HepG2 (cell line): ENCODE data around the gene IL4I1. TPM values are rescaled to one million over a fixed set of nuclear protein-coding genes. Genes with fewer than 3 reads are reported as not detected.

Experiments
- ARNT2 ChIP-seq: sonication (generic); formaldehyde crosslinking; IDR thresholded peaks from 2 replicates; pipeline ENCODE4 v1.8.0; 2022; ENCODE audit warnings: mild to moderate bottlenecking, low read depth, missing genetic modification reagents, moderate library complexity
- CBFB ChIP-seq: sonication (generic); formaldehyde crosslinking; IDR thresholded peaks from 2 replicates; pipeline ENCODE4 v1.4.0; 2020; ENCODE audit warnings: missing genetic modification reagents
- CEBPB ChIP-seq: IDR thresholded peaks from 2 replicates; pipeline ENCODE4 v1.6.1; 2011; ENCODE audit warnings: low read depth, low read length, improper control_type of control experiment, borderline replicate concordance
- KDM2A ChIP-seq: sonication (generic); formaldehyde crosslinking; IDR thresholded peaks from 2 replicates; pipeline ENCODE4 v1.4.0; 2020; ENCODE audit warnings: low read depth, missing genetic modification reagents, borderline replicate concordance
- POLR2AphosphoS2 ChIP-seq: IDR thresholded peaks from 2 replicates; pipeline ENCODE4 v1.6.1; 2011; ENCODE audit warnings: low read depth, low read length, improper control_type of control experiment
- RBFOX2 ChIP-seq: fragments of 200-400 bp; formaldehyde crosslinking; IDR thresholded peaks from 2 replicates; pipeline ENCODE4 v1.6.1; 2017; ENCODE audit warnings: low read depth, mild to moderate bottlenecking, low read length
- REL ChIP-seq: sonication (generic); formaldehyde crosslinking; conservative IDR thresholded peaks from 2 replicates; pipeline ENCODE4 v1.8.0; 2022; ENCODE audit warnings: mild to moderate bottlenecking, missing genetic modification reagents, moderate library complexity
- SP1 ChIP-seq, 2 experiments: fragments of 450-650 bp in 1 of 2; sonication (generic) in 1 of 2; formaldehyde crosslinking in 1 of 2; IDR thresholded peaks; 2 replicates each; pipeline versions ENCODE4 v1.4.0 to v1.6.1; 2016 to 2020; ENCODE audit warnings: missing genetic modification reagents in 1 of 2
- ZNF12 ChIP-seq: sonication (generic); formaldehyde crosslinking; IDR thresholded peaks from 2 replicates; pipeline ENCODE4 v1.5.0; 2020; ENCODE audit warnings: missing genetic modification reagents
- ZNF235 ChIP-seq: sonication (generic); formaldehyde crosslinking; IDR thresholded peaks from 2 replicates; pipeline ENCODE4 v1.8.1; 2023; ENCODE audit warnings: mild to moderate bottlenecking, missing genetic modification reagents, borderline replicate concordance
- ZNF430 ChIP-seq: sonication (generic); formaldehyde crosslinking; IDR thresholded peaks from 2 replicates; pipeline ENCODE4 v1.9.0; 2021; ENCODE audit warnings: mild to moderate bottlenecking, missing genetic modification reagents
- ZNF446 ChIP-seq: sonication (generic); formaldehyde crosslinking; IDR thresholded peaks from 2 replicates; pipeline ENCODE4 v1.5.0; 2020; ENCODE audit warnings: mild to moderate bottlenecking, missing genetic modification reagents
- ZNF484 ChIP-seq: sonication (generic); formaldehyde crosslinking; IDR thresholded peaks from 2 replicates; pipeline ENCODE4 v1.5.1; 2020; ENCODE audit warnings: mild to moderate bottlenecking, low read depth, missing genetic modification reagents, borderline replicate concordance
- ZNF564 ChIP-seq: sonication (generic); formaldehyde crosslinking; IDR thresholded peaks from 2 replicates; pipeline ENCODE4 v1.8.1; 2023; ENCODE audit warnings: mild to moderate bottlenecking, missing genetic modification reagents
- ZNF841 ChIP-seq: sonication (generic); formaldehyde crosslinking; IDR thresholded peaks from 2 replicates; pipeline ENCODE4 v1.8.1; 2023; ENCODE audit warnings: missing genetic modification reagents, borderline replicate concordance
- ZSCAN31 ChIP-seq: sonication (generic); formaldehyde crosslinking; IDR thresholded peaks from 2 replicates; pipeline ENCODE4 v1.5.0; 2020; ENCODE audit warnings: low read depth, mild to moderate bottlenecking, missing genetic modification reagents
- polyA plus RNA-seq, 8 experiments: library from polyadenylated mRNA; depleted of rRNA in 3 of 8; stranded (reverse) in 7 of 8; unstranded in 1 of 8; fragments of >200 nt; fragmentation: Illumina TruSeq in 4 of 8; extraction: Trizol in 4 of 8; gene quantifications; 2 replicates each; pipeline versions ENCODE4 v1.2.1 to v1.2.3, GENCODE V29; 2011 to 2016; ENCODE audit warnings: low read depth in 4 of 8, missing spikeins in 1 of 8, mixed read lengths in 1 of 8; ENCODE audit not compliant: insufficient read depth in 1 of 8
- total RNA-seq, 5 experiments: library from RNA; depleted of rRNA; stranded (reverse); fragments of >200 nt; fragmentation: Illumina TruSeq; extraction: Trizol; gene quantifications; 2 replicates each; pipeline ENCODE4 v1.2.3, GENCODE V29; 2016; ENCODE audit warnings: low read depth in 1 of 5
- TF ChIP-seq, protein P1 (sequence below): sonication (generic); formaldehyde crosslinking; IDR thresholded peaks from 2 replicates; pipeline ENCODE4 v1.8.0; 2022; ENCODE audit warnings: mild to moderate bottlenecking, missing genetic modification reagents; ENCODE audit not compliant: insufficient replicate concordance
- TF ChIP-seq, protein P2 (sequence below), 2 experiments: fragments of 450-650 bp in 1 of 2; sonication (generic) in 1 of 2; formaldehyde crosslinking in 1 of 2; IDR thresholded peaks; 2 replicates each; pipeline versions ENCODE4 v1.6.1 to v1.8.0; 2016 to 2022; ENCODE audit warnings: antibody characterized with exemption in 1 of 2, mild to moderate bottlenecking in 1 of 2, missing genetic modification reagents in 1 of 2
- TF ChIP-seq, protein P3 (sequence below): sonication (generic); formaldehyde crosslinking; IDR thresholded peaks from 2 replicates; pipeline ENCODE4 v1.8.1; 2023; ENCODE audit warnings: missing genetic modification reagents, mild to moderate bottlenecking, borderline replicate concordance

The IL4I1 gene
- total and polyA plus RNA-seq, 2 of the 13 experiments (the other 11 are each of a cell fraction or from before 2014, with no cell fraction given): not detected

DNA sequence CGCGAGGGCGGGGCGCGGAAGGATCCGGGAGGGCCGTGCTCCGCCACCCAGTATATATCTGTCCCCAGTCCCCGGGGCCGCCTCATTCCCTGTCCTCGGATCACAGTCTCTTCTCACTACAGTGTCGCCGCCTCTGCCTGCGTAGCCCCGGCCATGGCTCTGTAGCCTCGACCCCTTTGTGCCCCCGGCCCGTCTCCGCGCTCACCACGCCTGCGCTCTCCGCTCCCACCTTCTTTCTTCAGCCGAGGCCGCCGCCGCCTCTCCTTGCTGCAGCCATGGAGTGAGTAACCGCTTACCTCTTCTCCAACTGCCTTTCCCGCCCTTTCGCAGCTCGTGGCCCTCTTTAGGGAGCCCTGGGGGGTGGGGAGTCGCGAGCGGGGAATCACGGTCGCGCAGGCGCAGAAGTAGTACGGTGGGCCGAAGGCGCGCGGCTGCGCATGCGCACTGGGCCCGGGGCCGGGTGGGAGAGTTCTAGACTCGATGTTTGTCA is 32.5 kb upstream of the IL4I1 start, which contains the start of the genes ATF5 and NUP62 (continued):
- TF ChIP-seq, protein P1, sequence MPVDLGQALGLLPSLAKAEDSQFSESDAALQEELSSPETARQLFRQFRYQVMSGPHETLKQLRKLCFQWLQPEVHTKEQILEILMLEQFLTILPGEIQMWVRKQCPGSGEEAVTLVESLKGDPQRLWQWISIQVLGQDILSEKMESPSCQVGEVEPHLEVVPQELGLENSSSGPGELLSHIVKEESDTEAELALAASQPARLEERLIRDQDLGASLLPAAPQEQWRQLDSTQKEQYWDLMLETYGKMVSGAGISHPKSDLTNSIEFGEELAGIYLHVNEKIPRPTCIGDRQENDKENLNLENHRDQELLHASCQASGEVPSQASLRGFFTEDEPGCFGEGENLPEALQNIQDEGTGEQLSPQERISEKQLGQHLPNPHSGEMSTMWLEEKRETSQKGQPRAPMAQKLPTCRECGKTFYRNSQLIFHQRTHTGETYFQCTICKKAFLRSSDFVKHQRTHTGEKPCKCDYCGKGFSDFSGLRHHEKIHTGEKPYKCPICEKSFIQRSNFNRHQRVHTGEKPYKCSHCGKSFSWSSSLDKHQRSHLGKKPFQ (CRISPR knock-in tag): peak; percentile 79
- TF ChIP-seq REL (CRISPR knock-in tag) (peak; percentile 70), ZNF484 (CRISPR knock-in tag) (0 out of 2 replicates have a peak, but pooled peaks have one; percentile 86), ZNF12 (CRISPR knock-in tag) (0 out of 2 replicates have a peak, but pooled peaks have one; percentile 43), ZNF430 (peak; percentile 82; the same call in 1 of the 2 replicates), ZNF841 (0 out of 2 replicates have a peak, but pooled peaks have one; percentile 11), CBFB (CRISPR knock-in tag) (peak; percentile 51; the same call in 1 of the 2 replicates), RBFOX2 (peak; percentile 97), ZNF235 (CRISPR knock-in tag) (peak; percentile 97; the same call in 1 of the 2 replicates), CEBPB (no peak), ARNT2 (CRISPR knock-in tag) (peak; percentile 76; the same call in 1 of the 2 replicates), ZSCAN31 (no peak), POLR2AphosphoS2 (no peak), ZNF564 (CRISPR knock-in tag) (peak; percentile 97), ZNF446 (CRISPR knock-in tag) (peak; percentile 95), KDM2A (CRISPR knock-in tag) (peak; percentile 84; the same call in 1 of the 2 replicates), SP1 (IDR thresholded peaks at IDR 0.05) (no peak), SP1 (CRISPR knock-in tag; IDR thresholded peaks at IDR 0.05) (peak; percentile 44)
- TF ChIP-seq, protein P2, sequence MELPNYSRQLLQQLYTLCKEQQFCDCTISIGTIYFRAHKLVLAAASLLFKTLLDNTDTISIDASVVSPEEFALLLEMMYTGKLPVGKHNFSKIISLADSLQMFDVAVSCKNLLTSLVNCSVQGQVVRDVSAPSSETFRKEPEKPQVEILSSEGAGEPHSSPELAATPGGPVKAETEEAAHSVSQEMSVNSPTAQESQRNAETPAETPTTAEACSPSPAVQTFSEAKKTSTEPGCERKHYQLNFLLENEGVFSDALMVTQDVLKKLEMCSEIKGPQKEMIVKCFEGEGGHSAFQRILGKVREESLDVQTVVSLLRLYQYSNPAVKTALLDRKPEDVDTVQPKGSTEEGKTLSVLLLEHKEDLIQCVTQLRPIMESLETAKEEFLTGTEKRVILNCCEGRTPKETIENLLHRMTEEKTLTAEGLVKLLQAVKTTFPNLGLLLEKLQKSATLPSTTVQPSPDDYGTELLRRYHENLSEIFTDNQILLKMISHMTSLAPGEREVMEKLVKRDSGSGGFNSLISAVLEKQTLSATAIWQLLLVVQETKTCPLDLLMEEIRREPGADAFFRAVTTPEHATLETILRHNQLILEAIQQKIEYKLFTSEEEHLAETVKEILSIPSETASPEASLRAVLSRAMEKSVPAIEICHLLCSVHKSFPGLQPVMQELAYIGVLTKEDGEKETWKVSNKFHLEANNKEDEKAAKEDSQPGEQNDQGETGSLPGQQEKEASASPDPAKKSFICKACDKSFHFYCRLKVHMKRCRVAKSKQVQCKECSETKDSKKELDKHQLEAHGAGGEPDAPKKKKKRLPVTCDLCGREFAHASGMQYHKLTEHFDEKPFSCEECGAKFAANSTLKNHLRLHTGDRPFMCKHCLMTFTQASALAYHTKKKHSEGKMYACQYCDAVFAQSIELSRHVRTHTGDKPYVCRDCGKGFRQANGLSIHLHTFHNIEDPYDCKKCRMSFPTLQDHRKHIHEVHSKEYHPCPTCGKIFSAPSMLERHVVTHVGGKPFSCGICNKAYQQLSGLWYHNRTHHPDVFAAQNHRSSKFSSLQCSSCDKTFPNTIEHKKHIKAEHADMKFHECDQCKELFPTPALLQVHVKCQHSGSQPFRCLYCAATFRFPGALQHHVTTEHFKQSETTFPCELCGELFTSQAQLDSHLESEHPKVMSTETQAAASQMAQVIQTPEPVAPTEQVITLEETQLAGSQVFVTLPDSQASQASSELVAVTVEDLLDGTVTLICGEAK (IDR thresholded peaks at IDR 0.05): no peak
- TF ChIP-seq, protein P2 (CRISPR knock-in tag; IDR thresholded peaks at IDR 0.05): peak; percentile 80; the same call in 1 of the 2 replicates
- TF ChIP-seq, protein P3, sequence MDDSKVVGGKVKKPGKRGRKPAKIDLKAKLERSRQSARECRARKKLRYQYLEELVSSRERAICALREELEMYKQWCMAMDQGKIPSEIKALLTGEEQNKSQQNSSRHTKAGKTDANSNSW: no peak; the same call in 1 of the 2 replicates
